GM12875 (cell line): Measurements from ENCODE around the gene PIK3R5.
"Not testable (repeated sequence)": the region's sequence is repeated elsewhere in the genome, so short reads cannot be mapped to it uniquely, and the experiment has no call there.

Experiments used
- H3K4me3 ChIP-seq: one replicate; pipeline ENCODE4 v1.5.1; 2011; ENCODE audit warnings: low read depth, low read length, control low read depth
- TF ChIP-seq, protein P1 (sequence below): IDR thresholded peaks from 2 replicates; pipeline ENCODE4 v1.5.1; 2011; ENCODE audit warnings: low read depth, mild to moderate bottlenecking, control low read depth, inconsistent platforms, low read length, moderate library complexity, borderline replicate concordance; ENCODE audit not compliant: insufficient read depth

PIK3R5 gene

DNA sequence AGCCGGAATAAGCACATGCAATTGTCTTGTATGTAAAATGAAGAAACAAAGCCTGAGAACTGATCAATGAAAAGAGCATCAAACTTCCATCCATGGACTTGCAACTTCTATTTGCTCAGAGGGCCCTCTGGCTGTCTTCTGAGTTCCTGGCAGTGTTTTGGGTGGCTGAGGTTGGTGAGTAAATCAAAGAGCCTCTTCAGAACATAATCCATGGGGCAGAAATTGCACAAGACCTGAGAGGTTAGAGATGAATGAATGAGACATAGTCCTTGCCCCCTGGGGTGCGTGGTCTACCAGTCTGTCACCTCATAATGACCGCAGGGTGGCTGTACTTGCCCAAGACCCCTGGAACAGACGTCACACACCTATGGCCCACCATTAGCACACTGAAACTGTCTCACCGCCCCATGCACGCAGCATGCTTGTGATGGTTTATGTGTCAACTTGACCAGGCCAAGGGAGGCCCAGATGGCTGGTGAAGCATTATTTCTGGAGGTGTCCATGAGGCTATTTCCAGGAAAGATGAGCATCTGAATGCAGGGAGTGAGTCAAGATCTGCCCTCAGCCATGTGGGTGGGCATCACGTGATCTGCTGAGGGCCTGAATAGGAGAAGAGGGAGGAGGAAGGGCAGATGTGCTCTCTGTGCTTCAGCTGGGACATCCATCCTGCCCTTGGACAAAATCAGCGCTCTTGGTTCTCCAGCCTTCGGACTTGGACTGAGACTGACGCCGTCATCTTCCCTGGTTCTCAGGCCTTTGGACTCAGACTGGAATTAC, 106.3 kb downstream of the PIK3R5 start:
- peak overlapping the region; percentile 23 for H3K4me3 ChIP-seq
- TF ChIP-seq, protein P1, sequence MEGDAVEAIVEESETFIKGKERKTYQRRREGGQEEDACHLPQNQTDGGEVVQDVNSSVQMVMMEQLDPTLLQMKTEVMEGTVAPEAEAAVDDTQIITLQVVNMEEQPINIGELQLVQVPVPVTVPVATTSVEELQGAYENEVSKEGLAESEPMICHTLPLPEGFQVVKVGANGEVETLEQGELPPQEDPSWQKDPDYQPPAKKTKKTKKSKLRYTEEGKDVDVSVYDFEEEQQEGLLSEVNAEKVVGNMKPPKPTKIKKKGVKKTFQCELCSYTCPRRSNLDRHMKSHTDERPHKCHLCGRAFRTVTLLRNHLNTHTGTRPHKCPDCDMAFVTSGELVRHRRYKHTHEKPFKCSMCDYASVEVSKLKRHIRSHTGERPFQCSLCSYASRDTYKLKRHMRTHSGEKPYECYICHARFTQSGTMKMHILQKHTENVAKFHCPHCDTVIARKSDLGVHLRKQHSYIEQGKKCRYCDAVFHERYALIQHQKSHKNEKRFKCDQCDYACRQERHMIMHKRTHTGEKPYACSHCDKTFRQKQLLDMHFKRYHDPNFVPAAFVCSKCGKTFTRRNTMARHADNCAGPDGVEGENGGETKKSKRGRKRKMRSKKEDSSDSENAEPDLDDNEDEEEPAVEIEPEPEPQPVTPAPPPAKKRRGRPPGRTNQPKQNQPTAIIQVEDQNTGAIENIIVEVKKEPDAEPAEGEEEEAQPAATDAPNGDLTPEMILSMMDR: no peak

DNA sequence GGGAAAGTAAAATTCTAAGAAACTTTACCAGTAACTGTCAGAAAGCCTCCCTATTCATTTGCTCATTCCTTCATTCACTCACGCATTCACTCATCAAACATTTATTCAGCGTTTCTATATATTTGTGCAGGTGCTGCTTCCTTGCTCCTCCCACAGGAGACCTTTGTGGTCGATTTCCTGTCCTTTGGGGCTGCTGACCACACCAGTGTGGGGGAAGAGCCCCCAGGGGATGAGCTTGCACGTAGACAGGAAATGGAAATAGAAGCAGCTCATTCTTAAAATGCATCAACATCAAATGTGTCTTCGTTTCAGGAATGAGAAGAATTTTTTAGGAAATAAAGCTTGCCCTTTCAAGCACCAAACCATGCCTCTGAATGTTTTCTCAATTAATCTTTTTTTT, 107.6 kb downstream of the PIK3R5 start:
- TF ChIP-seq, protein P1: no peak
- no peak overlapping the region for H3K4me3 ChIP-seq

DNA sequence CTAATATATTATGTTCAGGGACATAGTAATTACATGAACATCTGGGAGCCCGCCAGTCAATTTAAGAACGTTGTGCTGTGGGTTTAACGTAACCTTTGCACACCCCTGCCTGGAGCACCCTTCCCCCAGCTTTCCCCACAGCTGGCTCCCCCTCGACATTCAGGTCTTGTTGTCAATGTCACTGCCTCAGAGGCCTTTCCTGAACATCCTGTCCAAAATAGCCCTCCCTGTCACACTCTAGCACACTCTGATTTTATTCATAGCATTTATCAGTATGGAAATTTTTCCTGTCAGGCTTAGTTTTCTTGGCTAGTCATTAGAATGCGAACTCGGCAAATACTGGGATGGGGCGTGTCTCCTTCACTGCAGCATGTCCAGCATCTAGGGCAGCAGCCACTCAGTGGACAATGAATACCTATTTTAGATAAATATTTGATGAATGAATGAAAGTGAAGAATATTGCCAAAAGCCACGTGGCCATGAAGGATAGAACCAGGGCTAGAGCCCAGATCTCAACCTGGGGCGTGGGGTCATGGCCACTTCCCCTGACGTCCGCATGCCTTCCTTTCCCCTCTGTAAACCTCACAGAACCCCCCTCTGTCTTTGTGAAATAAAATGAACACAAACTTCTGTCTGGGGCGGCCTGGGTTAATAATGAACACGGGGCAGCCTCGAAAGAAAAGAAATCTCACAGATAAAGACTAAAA, 108.5 kb downstream of the PIK3R5 start:
- TF ChIP-seq, protein P1: no peak
- no peak overlapping the region for H3K4me3 ChIP-seq

DNA sequence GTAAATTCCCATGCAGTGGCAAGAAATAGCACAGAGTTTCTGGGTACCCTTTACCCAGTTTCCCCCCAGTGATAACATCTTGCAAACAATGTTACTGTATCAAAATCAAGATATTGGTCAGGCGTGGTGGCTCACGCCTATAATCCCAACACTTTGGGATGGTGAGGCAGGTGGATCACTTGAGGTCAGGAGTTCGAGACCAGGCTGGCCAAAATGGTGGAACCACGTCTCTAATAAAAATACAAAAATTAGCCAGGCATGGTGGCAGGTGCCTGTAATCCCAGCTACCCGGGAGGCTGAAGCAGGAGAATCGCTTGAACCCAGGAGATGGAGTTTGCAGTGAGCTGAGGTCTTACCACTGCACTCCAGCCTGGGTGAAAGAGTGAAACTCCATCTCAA, 109.3 kb downstream of the PIK3R5 start:
- H3K4me3 ChIP-seq: not testable (repeated sequence)

DNA sequence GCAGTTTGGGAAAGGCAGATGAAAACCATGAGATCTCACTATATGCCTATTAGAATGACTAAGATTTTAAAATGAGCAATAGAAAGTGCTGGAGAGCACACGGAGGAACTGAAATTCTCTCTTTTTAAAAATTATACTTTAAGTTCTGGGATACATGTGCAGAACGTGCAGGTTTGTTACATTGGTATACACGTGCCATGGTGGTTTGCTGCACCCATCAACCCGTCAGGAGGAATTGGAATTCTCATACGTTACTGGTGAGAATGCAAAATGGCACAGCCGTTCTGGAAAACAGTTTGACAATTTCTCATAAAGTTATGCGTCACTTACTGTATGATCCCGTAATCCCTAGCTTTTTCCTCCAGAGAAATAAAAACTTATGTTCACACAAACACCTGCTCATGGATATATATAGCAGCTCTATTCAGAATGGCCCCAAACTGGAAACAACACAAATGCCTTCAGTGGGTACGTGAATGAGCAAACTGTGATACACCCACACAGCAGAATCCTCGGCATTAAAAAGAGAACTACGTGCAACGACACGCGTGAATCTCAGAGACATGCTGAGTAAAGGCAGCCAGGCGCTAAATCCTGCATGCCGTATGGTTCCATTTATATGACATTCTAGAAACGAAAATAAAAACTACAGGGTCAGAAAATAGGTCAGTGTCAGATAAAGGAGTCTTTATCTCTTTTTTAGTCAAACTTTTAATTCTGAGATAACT, 109.9 kb downstream of the PIK3R5 start:
- H3K4me3 ChIP-seq: no peak overlapping the region

DNA sequence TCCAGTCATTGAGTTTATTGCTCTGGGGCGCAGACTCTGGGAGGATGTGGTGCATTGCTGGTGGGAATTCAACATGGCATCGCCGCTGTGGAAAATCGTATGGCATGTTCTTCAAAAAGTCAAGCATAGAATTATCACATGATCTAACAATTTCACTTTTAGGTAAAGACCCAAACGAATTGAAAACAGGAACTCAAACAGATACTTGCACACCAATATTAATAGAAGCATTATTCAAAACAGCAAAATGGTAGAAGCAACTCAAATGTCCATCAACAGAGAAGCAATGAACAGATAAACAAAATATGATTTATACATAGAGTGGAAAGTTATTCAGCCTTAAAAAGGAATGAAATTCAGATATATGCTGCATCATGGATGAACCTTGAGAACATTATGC, 113.9 kb downstream of the PIK3R5 start:
- no peak overlapping the region for H3K4me3 ChIP-seq
- TF ChIP-seq, protein P1: no peak

More for the DNA sequence above, 109.9 kb downstream of the PIK3R5 start:
- TF ChIP-seq, protein P1: no peak

DNA sequence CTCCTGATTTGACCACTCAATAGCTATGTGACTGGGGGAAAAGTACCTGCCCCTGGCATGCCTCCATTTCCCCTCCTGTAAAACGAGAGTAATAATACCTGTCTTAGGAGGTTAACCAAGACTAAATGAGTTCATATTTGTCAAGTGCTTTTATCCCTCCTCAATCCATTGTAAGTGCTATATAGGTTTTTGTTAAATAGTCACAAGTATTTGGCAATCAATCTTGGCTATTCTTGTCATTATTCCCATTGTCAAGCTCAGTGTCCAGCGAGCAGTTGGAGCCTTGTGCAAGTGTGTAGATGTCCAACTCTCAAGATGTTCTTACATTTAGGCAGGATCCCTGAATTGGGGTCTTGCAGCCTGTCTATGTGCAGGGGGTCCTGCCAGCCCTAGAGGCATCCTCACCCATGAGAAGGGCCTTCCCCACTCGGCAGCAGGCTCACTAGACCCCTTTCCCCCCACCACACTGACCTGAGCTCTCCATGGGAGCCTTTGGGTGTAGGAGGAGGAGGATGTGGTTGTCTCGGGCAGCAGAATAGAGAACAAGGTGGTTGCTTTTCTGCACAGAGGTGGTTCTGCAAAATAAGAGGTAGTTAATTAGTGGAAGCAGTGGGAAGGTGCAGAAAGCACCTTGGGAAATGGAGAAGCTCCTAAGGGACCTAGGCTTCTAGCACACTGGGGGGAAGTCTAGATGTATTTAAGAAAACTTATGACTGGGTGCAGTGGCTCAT, 116.0 kb downstream of the PIK3R5 start:
- TF ChIP-seq, protein P1: no peak
- no peak overlapping the region for H3K4me3 ChIP-seq
